K562 (cell line): ENCODE measurements around the gene IGSF8. TPM values are rescaled to one million over a fixed set of nuclear protein-coding genes. Genes with fewer than 3 reads are reported as not detected.

Source experiments
- ATF6 ChIP-seq: sonication (generic); formaldehyde crosslinking; IDR thresholded peaks from 2 replicates; pipeline ENCODE4 v1.4.0; 2020; ENCODE audit warnings: mild to moderate bottlenecking, missing genetic modification reagents
- CHD4 ChIP-seq: fragments of 200-600 bp; sonication (generic); IDR thresholded peaks from 3 replicates; pipeline ENCODE4 v1.6.1; 2012; ENCODE audit warnings: low read depth, mild to moderate bottlenecking, mixed read lengths, low read length, inconsistent platforms; ENCODE audit not compliant: insufficient read depth, insufficient replicate concordance, poor library complexity, severe bottlenecking
- CREB1 ChIP-seq, 2 experiments: sonication (generic) in 1 of 2; formaldehyde crosslinking in 1 of 2; IDR thresholded peaks; 2 replicates each; pipeline versions ENCODE4 v1.6.1 to v1.8.0; 2012 to 2022; ENCODE audit warnings: inconsistent platforms in 1 of 2, mild to moderate bottlenecking in 1 of 2, missing genetic modification reagents in 1 of 2, moderate library complexity in 1 of 2
- CREM ChIP-seq: IDR thresholded peaks from 2 replicates; pipeline ENCODE4 v1.6.1; 2014; ENCODE audit warnings: antibody characterized with exemption, low read depth
- ELF4 ChIP-seq: fragments of 450-650 bp; formaldehyde crosslinking; IDR thresholded peaks from 2 replicates; pipeline ENCODE4 v1.4.0; 2022; ENCODE audit warnings: missing genetic modification characterization
- ESRRA ChIP-seq: fragments of 450-650 bp; IDR thresholded peaks from 2 replicates; pipeline ENCODE4 v1.6.1; 2014; ENCODE audit warnings: low read depth, mild to moderate bottlenecking, moderate library complexity, borderline replicate concordance
- GTF2E2 ChIP-seq: fragments of 200-800 bp; sonication (Bioruptor generic); IDR thresholded peaks from 2 replicates; pipeline ENCODE4 v1.6.1; 2016; ENCODE audit warnings: missing genetic modification characterization, missing compliant biosample characterization
- HSF4 ChIP-seq: fragments of 250-450 bp; sonication (Bioruptor Pico); IDR thresholded peaks from 2 replicates; pipeline ENCODE4 v2.1.2; 2022; ENCODE audit warnings: mild to moderate bottlenecking, moderate library complexity, borderline replicate concordance
- KAT2B ChIP-seq: IDR thresholded peaks from one replicate; pipeline ENCODE4 v1.6.1; 2012; ENCODE audit warnings: low read depth, mild to moderate bottlenecking, control low read depth, inconsistent platforms, low read length, moderate library complexity
- NEUROD1 ChIP-seq: fragments of 150-350 bp; IDR thresholded peaks from 2 replicates; pipeline ENCODE4 v1.6.1; 2014; ENCODE audit warnings: borderline replicate concordance, low read length, low read depth; ENCODE audit not compliant: partially characterized antibody
- NFRKB ChIP-seq: fragments of 450-650 bp; IDR thresholded peaks from 2 replicates; pipeline ENCODE4 v1.6.1; 2016; ENCODE audit warnings: low read depth
- NR4A1 ChIP-seq, 2 experiments: fragments of 250-450 bp in 1 of 2; fragments of 450-650 bp in 1 of 2; sonication (Bioruptor Pico) in 1 of 2; IDR thresholded peaks; 2 replicates each; pipeline versions ENCODE4 v1.4.0 to v1.6.1; 2016 to 2020; ENCODE audit warnings: mild to moderate bottlenecking in 2 of 2, missing compliant biosample characterization in 1 of 2, missing genetic modification characterization in 1 of 2, moderate library complexity in 1 of 2
- OTX1 ChIP-seq: fragments of 450-650 bp; formaldehyde crosslinking; IDR thresholded peaks from 2 replicates; pipeline ENCODE4 v1.4.0; 2022; ENCODE audit warnings: mild to moderate bottlenecking
- PRPF4 ChIP-seq: fragments of 200-400 bp; formaldehyde crosslinking; IDR thresholded peaks from one replicate; pipeline ENCODE4 v1.6.1; 2017; ENCODE audit warnings: low read length, low read depth, mild to moderate bottlenecking; ENCODE audit not compliant: insufficient read depth, poor library complexity, severe bottlenecking
- RAD21 ChIP-seq, 2 experiments: fragments of 250-450 bp in 1 of 2; fragments of 450-650 bp in 1 of 2; sonication (Bioruptor Pico) in 1 of 2; formaldehyde crosslinking in 1 of 2; IDR thresholded peaks in 1 of 2; conservative IDR thresholded peaks in 1 of 2; 2 replicates each; pipeline versions ENCODE4 v1.4.0 to v1.8.0; 2020 to 2022; ENCODE audit warnings: mild to moderate bottlenecking in 2 of 2, moderate library complexity in 1 of 2
- RBM15 ChIP-seq: fragments of 200-400 bp; formaldehyde crosslinking; IDR thresholded peaks from 2 replicates; pipeline ENCODE4 v1.6.1; 2018; ENCODE audit warnings: mild to moderate bottlenecking, low read length, moderate library complexity; ENCODE audit not compliant: insufficient read depth
- SP1 ChIP-seq: sonication (generic); formaldehyde crosslinking; IDR thresholded peaks from 2 replicates; pipeline ENCODE4 v1.8.1; 2022; ENCODE audit warnings: mild to moderate bottlenecking, missing genetic modification reagents
- SP2 ChIP-seq: IDR thresholded peaks from 2 replicates; pipeline ENCODE4 v1.6.1; 2011; ENCODE audit warnings: mild to moderate bottlenecking, low read depth, low read length, moderate library complexity; ENCODE audit not compliant: poor library complexity, severe bottlenecking; ENCODE audit errors: extremely low read depth
- SRSF3 ChIP-seq: fragments of 200-400 bp; formaldehyde crosslinking; IDR thresholded peaks from 2 replicates; pipeline ENCODE4 v1.6.1; 2016; ENCODE audit warnings: mild to moderate bottlenecking, low read length, moderate library complexity; ENCODE audit not compliant: insufficient read depth
- ZNF133 ChIP-seq: fragments of 250-450 bp; sonication (Bioruptor Pico); IDR thresholded peaks from 2 replicates; pipeline ENCODE4 v1.4.0; 2020; ENCODE audit warnings: mild to moderate bottlenecking
- ZNF584 ChIP-seq: fragments of 200-800 bp; sonication (Bioruptor generic); IDR thresholded peaks from 2 replicates; pipeline ENCODE4 v1.6.1; 2016; ENCODE audit warnings: low read depth, mild to moderate bottlenecking, missing genetic modification characterization, missing compliant biosample characterization
- ZNF785 ChIP-seq: fragments of 250-450 bp; sonication (Bioruptor Pico); IDR thresholded peaks from 2 replicates; pipeline ENCODE4 v1.4.0; 2020; ENCODE audit warnings: mild to moderate bottlenecking
- ZNF830 ChIP-seq: fragments of 250-450 bp; sonication (Bioruptor Pico); IDR thresholded peaks from 2 replicates; pipeline ENCODE4 v1.5.0; 2021; ENCODE audit warnings: mild to moderate bottlenecking
- polyA plus RNA-seq, 8 experiments: library from polyadenylated mRNA; depleted of rRNA in 4 of 8; stranded (reverse) in 5 of 8; unstranded in 3 of 8; fragments of >200 nt; fragmentation: Nextera tagmentation in 2 of 8; fragmentation: Illumina TruSeq in 1 of 8; extraction: Ambion mirVana in 2 of 8; extraction: Trizol in 1 of 8; gene quantifications; 2 replicates each; pipeline versions ENCODE4 v1.2.1 to v1.2.3, GENCODE V29; 2011 to 2014; ENCODE audit warnings: inconsistent platforms in 1 of 8, missing spikeins in 1 of 8
- total RNA-seq, 7 experiments: library from RNA; depleted of rRNA in 6 of 7; stranded (reverse); fragments of >200 nt in 6 of 7; fragmentation: Illumina TruSeq in 2 of 7; extraction: Trizol in 2 of 7; gene quantifications; 2 replicates each; pipeline versions ENCODE4 v1.2.1 to v1.2.3, GENCODE V29; 2011 to 2021; ENCODE audit warnings: low replicate concordance in 1 of 7
- TF ChIP-seq, protein P1 (sequence below): conservative IDR thresholded peaks from 2 replicates; pipeline ENCODE4 v1.6.1; 2011; ENCODE audit warnings: low read depth, mild to moderate bottlenecking, low read length; ENCODE audit not compliant: control insufficient read depth

IGSF8 gene
- total and polyA plus RNA-seq, 9 of the 15 experiments (the other 6 are each of a cell fraction or from before 2014, with no cell fraction given), result 0.32 to 11.7 (median 3.2) TPM

- TF ChIP-seq CREB1 (IDR thresholded peaks at IDR 0.05) (peak; percentile 79), CREB1 (CRISPR knock-in tag; IDR thresholded peaks at IDR 0.05) (no peak), ESRRA (peak; percentile 88; the same call in 1 of the 2 replicates), NR4A1 (CRISPR knock-in tag; IDR thresholded peaks at IDR 0.05) (peak; percentile 54; the same call in 1 of the 2 replicates), NR4A1 (tag; IDR thresholded peaks at IDR 0.05) (peak; percentile 92), ATF6 (0 out of 2 replicates have a peak, but pooled peaks have one; percentile 49), SP2 (no peak), KAT2B (no peak), RAD21 (CRISPR knock-in tag; conservative IDR thresholded peaks at IDR 0.05 in 1 of 2, IDR thresholded peaks at IDR 0.05 in 1 of 2) (peak; percentile 72 to 74), OTX1 (CRISPR knock-in tag) (0 out of 2 replicates have a peak, but pooled peaks have one; percentile 46), ZNF133 (CRISPR knock-in tag) (no peak), ZNF584 (CRISPR knock-in tag) (peak; percentile 93), ZNF785 (CRISPR knock-in tag) (no peak), NFRKB (no peak), HSF4 (no peak), CREM (peak; percentile 71), ELF4 (CRISPR knock-in tag) (peak; percentile 80), NEUROD1 (peak; percentile 72), SRSF3 (no peak), GTF2E2 (no peak), CHD4 (no peak), RBM15 (no peak), PRPF4 (no peak), SP1 (CRISPR knock-in tag) (peak; percentile 87), ZNF830 (CRISPR knock-in tag) (no peak)
- TF ChIP-seq, protein P1, sequence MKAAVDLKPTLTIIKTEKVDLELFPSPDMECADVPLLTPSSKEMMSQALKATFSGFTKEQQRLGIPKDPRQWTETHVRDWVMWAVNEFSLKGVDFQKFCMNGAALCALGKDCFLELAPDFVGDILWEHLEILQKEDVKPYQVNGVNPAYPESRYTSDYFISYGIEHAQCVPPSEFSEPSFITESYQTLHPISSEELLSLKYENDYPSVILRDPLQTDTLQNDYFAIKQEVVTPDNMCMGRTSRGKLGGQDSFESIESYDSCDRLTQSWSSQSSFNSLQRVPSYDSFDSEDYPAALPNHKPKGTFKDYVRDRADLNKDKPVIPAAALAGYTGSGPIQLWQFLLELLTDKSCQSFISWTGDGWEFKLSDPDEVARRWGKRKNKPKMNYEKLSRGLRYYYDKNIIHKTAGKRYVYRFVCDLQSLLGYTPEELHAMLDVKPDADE, result peak; percentile 93
Measured at GRCh38 chr1:160046494-160047110, 51.8 kb downstream of the IGSF8 start (continued).
